ENCODE data around the gene TMEM80. TPM values are rescaled to one million over a fixed set of nuclear protein-coding genes. Genes with fewer than 3 reads are reported as not detected.
A peak's percentile ranks its signal among the peaks of the same experiment; 100 is the strongest.
"Not testable (repeated sequence)": the region's sequence is repeated elsewhere in the genome, so short reads cannot be mapped to it uniquely, and the experiment has no call there.

TMEM80 gene
- 6.3 and 15.6 TPM in 2 replicates for total RNA-seq (2014; rRNA removed; shearing (Covaris generic); ENCODE audit: low replicate concordance)

- in situ Hi-C loops (cut with HindIII; ENCODE audit: low pct_unique_long_range_greater_than_20kb, low sequenced_read_pairs), result no loop called here
- peak; percentile 97 for DNase-seq (ENCODE audit: low read depth)
Measured at GRCh38 chr11:695538-696248, at the start of gene TMEM80. Gene TMEM80 (plus strand): TSS chr11:695816. CDS start chr11:695828, 12 bp downstream.

DNA sequence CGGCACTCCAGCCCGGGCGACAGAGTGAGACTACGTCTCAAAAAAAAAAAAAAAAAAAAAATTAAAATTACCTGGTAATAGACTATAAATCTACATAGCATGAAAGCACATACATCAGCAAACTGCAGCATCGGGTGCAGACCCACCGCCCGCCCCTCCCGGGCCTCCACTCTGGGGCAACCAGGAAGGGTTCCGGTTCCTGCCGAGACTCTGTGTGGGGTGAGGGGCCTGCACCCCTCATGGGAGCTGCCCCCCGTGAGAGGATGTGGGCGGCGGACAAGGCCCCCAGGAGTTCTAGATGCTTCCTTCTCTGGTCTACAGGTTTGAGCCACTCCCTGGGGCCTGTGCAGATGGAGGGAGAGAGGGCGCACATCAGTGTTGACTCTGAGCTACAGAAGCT lies 49.4 kb upstream of the TMEM80 start:
- no peak for DNase-seq (ENCODE audit: low read depth)
- in situ Hi-C loops (cut with HindIII; ENCODE audit: low pct_unique_long_range_greater_than_20kb, low sequenced_read_pairs), result no loop called here

GRCh38 chr11:647672-648158 lies 47.9 kb upstream of the TMEM80 start:
- in situ Hi-C loops (cut with HindIII; ENCODE audit: low pct_unique_long_range_greater_than_20kb, low sequenced_read_pairs); DNase-seq (ENCODE audit: low read depth): not testable (repeated sequence)

DNA sequence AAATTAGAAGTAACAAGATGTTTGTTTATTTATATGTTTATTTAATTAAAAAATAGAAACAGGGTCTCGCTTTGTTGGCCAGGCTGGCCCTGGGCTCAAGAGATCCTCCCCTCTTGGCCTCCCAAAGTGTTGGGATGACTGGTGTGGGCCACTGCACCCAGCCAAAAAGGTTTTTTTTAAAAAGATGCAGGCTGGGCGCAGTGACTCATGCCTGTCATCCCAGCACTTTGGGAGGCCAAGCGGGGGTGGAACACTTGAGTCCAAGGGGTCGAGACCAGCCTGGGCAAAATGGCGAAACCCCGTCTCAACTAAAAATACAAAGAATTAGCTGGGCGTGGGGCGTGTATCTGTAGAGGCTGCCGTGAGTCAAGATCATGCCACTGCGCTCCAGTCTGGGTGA lies 45.1 kb upstream of the TMEM80 start:
- no peak for DNase-seq (ENCODE audit: low read depth)
- in situ Hi-C loops (cut with HindIII; ENCODE audit: low pct_unique_long_range_greater_than_20kb, low sequenced_read_pairs), result no loop called here

DNA sequence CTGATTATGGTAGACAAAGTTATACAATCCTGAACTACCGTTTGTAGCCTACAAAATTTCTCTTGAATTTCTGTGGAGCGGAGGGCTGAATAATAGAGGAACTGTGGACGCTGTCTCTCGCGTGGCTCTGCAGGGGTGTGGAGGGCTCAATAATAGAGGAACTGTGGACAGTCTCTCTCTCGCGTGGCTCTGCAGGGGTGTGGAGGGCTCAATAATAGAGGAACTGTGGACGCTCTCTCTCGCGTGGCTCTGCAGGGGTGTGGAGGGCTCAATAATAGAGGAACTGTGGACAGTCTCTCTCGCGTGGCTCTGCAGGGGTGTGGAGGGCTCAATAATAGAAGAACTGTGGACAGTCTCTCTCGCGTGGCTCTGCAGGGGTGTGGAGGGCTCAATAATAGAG lies 42.5 kb upstream of the TMEM80 start:
- DNase-seq (ENCODE audit: low read depth); in situ Hi-C loops (cut with HindIII; ENCODE audit: low pct_unique_long_range_greater_than_20kb, low sequenced_read_pairs): not testable (repeated sequence)

- DNase-seq (ENCODE audit: low read depth), result no peak
- in situ Hi-C loops (cut with HindIII; ENCODE audit: low pct_unique_long_range_greater_than_20kb, low sequenced_read_pairs), result no loop called here
Measured at GRCh38 chr11:653837-654236, 41.8 kb upstream of the TMEM80 start.

GRCh38 chr11:654444-654843 lies 41.2 kb upstream of the TMEM80 start:
- in situ Hi-C loops (cut with HindIII; ENCODE audit: low pct_unique_long_range_greater_than_20kb, low sequenced_read_pairs); DNase-seq (ENCODE audit: low read depth): not testable (repeated sequence)

GRCh38 chr11:655036-655726 lies 40.4 kb upstream of the TMEM80 start:
- in situ Hi-C loops (cut with HindIII; ENCODE audit: low pct_unique_long_range_greater_than_20kb, low sequenced_read_pairs), result no loop called here

DNA sequence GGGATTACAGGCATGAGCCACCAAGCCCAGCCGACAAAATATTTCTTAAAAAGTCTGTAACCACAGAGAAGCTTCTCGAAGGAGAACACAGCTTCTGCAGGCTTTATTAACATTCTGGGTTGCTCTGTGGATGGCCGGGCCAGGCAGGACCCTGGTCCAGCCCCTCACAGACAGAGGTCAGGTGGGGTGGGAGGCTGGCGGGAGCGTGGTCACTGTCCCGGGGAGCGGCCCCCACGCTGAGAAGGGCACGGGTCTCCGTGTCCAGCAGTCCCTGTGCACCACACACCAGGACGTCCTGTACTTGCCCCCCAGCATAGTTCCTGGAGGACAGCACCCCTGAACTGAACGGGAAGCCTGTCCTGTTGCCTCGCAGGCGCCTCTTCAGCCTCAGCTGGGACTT lies 39.2 kb upstream of the TMEM80 start:
- DNase-seq (ENCODE audit: low read depth), result no peak
- in situ Hi-C loops (cut with HindIII; ENCODE audit: low pct_unique_long_range_greater_than_20kb, low sequenced_read_pairs), result no loop called here

More at GRCh38 chr11:655036-655726, 40.4 kb upstream of the TMEM80 start:
- DNase-seq (ENCODE audit: low read depth), result peak; percentile 70

- no peak for DNase-seq (ENCODE audit: low read depth)
- in situ Hi-C loops (cut with HindIII; ENCODE audit: low pct_unique_long_range_greater_than_20kb, low sequenced_read_pairs), result no loop called here
Measured at GRCh38 chr11:656866-657265, 38.8 kb upstream of the TMEM80 start.

- in situ Hi-C loops (cut with HindIII; ENCODE audit: low pct_unique_long_range_greater_than_20kb, low sequenced_read_pairs), result no loop called here
- DNase-seq (ENCODE audit: low read depth), result no peak
Measured at GRCh38 chr11:657691-658126, 37.9 kb upstream of the TMEM80 start.

- in situ Hi-C loops (cut with HindIII; ENCODE audit: low pct_unique_long_range_greater_than_20kb, low sequenced_read_pairs), result no loop called here
- no peak for DNase-seq (ENCODE audit: low read depth)
Measured at GRCh38 chr11:659532-660085, 36.0 kb upstream of the TMEM80 start.

- no peak for DNase-seq (ENCODE audit: low read depth)
- in situ Hi-C loops (cut with HindIII; ENCODE audit: low pct_unique_long_range_greater_than_20kb, low sequenced_read_pairs), result no loop called here
Measured at GRCh38 chr11:660281-660680, 35.3 kb upstream of the TMEM80 start.

DNA sequence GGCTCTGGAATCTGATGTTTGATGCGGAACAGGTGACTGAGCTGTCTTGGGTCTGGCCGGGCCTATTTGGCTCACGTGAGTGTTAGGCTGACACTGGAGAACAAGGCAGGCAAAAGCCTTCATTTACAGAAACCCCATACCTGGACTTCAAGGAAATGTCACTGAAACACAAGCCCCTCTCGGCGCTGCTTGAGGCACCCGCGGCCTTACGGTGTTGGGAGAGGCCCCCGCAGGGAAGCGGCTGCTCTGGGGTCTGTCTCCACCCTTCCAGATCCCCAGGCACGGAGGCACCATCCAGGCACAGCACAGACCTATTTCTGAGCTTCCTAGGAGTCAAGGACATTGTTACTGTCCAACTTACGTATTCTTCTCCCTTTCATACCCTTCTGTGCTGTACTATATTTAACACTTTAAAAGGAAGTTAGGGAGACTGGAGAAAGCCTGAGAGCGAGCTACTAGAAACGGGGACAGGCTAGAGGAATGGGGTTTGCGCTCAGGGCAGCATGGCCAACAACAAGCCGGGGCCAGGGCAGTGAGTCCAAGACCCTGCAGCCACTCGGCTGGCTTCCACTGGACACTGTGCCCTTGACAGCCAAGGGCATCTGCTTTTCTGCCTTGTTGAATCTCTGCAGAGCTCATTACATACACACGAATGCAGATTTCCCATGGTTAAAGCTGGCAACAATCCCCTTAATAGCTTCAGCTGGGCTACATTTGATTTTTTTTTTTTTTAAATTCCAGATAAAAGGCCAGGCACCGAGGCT lies 34.8 kb upstream of the TMEM80 start:
- in situ Hi-C loops (cut with HindIII; ENCODE audit: low pct_unique_long_range_greater_than_20kb, low sequenced_read_pairs), result no loop called here
- DNase-seq (ENCODE audit: low read depth), result no peak

GRCh38 chr11:662689-663274 lies 32.8 kb upstream of the TMEM80 start:
- in situ Hi-C loops (cut with HindIII; ENCODE audit: low pct_unique_long_range_greater_than_20kb, low sequenced_read_pairs), result no loop called here
- DNase-seq (ENCODE audit: low read depth), result peak; percentile 21

DNA sequence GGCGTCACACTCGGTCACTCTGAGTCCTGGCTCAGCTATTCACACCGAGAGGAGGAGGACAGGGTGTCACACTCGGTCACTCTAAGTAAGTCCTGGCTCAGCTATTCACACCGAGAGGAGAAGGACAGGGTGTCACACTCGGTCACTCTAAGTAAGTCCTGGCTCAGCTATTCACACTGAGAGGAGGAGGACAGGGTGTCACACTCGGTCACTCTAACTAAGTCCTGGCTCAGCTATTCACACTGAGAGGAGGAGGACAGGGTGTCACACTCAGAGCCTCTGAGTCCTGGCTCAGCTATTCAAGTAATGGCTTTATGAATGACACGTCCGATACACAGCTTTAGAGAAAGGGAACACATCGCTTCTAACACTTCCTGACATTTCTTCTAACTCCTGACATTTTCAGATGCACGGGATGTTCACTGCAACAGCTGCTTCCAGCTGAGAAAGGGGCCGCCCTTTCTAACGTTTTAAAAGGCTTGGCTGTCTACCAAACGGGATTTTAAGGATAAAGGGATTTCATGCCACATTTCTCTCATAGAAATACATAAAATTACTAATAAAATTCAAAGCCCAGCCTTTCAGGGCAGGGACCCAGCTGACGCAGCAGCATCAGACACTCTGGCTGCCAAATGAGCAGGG lies 30.4 kb upstream of the TMEM80 start:
- DNase-seq (ENCODE audit: low read depth), result no peak
- in situ Hi-C loops (cut with HindIII; ENCODE audit: low pct_unique_long_range_greater_than_20kb, low sequenced_read_pairs), result no loop called here

DNA sequence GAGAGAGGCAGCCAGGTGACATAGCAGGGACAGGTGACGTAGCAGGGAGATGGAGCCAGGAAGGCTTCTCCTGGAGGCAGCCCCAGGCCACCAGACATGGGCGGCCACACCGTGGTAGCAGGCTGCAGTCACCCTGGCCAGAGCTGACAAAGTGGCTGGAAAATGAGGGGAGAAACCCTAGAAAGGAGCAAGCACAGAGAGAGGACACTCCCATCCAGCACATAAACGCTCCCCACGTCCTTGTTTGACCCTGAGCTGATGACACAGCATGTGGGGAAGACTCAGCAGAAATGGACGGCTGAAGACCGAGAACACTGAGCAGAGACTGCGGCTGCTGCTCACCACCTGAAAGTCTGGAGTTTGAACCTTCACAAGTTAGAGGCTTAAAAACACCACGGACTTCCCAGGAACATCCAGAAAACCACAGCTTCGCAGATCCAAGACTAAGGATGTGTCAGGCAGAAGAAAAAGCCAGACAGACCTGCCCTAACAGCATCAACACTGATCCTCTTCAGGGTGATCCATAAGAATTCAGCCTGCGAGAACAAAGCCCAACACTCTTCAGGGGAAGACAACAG lies 29.8 kb upstream of the TMEM80 start:
- in situ Hi-C loops (cut with HindIII; ENCODE audit: low pct_unique_long_range_greater_than_20kb, low sequenced_read_pairs), result no loop called here

More for the DNA sequence above, 29.8 kb upstream of the TMEM80 start:
- DNase-seq (ENCODE audit: low read depth), result no peak

All from Caki2 (cell line).